PC-3 (cell line): ENCODE data around the gene NOL4L. TPM values are rescaled to one million over a fixed set of nuclear protein-coding genes. Genes with fewer than 3 reads are reported as not detected.

ENCODE experiments used
- ATAC-seq: fragments of 200-7000 bp; cut with Tn5 transposase; 2 replicates; pipeline ENCODE4 v1.9.1; 2020; ENCODE audit warnings: mild to moderate bottlenecking, moderate library complexity
- BruUV-seq: library from RNA; stranded (reverse); fragments of 400-500 nt; replicated peaks from 2 replicates; lab custom pipeline; 2021; lab: Mats Ljungman, UMichigan
- CTCF ChIA-PET: fragments of 300-600 bp; sonication (Branson Sonifier 250); formaldehyde crosslinking; loops from one replicate; lab custom pipeline; 2022; ENCODE audit warnings: antibody characterized with exemption; lab: Charles Lee
- POLR2A ChIA-PET: fragments of 300-600 bp; sonication (Branson Sonifier 250); formaldehyde crosslinking; loops from one replicate; lab custom pipeline; 2022; ENCODE audit warnings: antibody characterized with exemption; ENCODE audit not compliant: unreplicated experiment; lab: Charles Lee
- DNase-seq: peaks from one replicate; pipeline ENCODE4 v3.0.0-alpha.2; 2015
- H2AFZ ChIP-seq: fragments of 300-600 bp; sonication (generic); 2 replicates; pipeline ENCODE4 v1.6.0; 2016; ENCODE audit warnings: antibody characterized with exemption, low read length
- H3F3A ChIP-seq: fragments of 300-600 bp; sonication (generic); one replicate; pipeline ENCODE4 v1.6.0; 2017; ENCODE audit warnings: antibody characterized with exemption, low read length, control low read depth, mild to moderate bottlenecking; ENCODE audit not compliant: unreplicated experiment
- H3K27ac ChIP-seq: fragments of 300-600 bp; sonication (generic); 2 replicates; pipeline ENCODE4 v1.5.1; 2016; ENCODE audit warnings: mild to moderate bottlenecking, low read length
- H3K27me3 ChIP-seq: fragments of 300-600 bp; sonication (generic); 2 replicates; pipeline ENCODE4 v1.6.1; 2016; ENCODE audit warnings: low read length, mixed read lengths
- H3K36me3 ChIP-seq: fragments of 300-600 bp; sonication (generic); 2 replicates; pipeline ENCODE4 v1.6.1; 2016; ENCODE audit warnings: low read depth, mixed run types, low read length, mixed read lengths
- H3K4me1 ChIP-seq: fragments of 300-600 bp; sonication (generic); 2 replicates; pipeline ENCODE4 v1.5.1; 2016; ENCODE audit warnings: low read length; ENCODE audit not compliant: insufficient read depth
- H3K4me2 ChIP-seq: fragments of 300-600 bp; sonication (generic); 2 replicates; pipeline ENCODE4 v1.6.0; 2016; ENCODE audit warnings: low read length
- H3K4me3 ChIP-seq: fragments of 300-600 bp; sonication (generic); 2 replicates; pipeline ENCODE4 v1.5.1; 2016; ENCODE audit warnings: mild to moderate bottlenecking, low read length, mixed read lengths
- H3K79me2 ChIP-seq: fragments of 300-600 bp; sonication (generic); 2 replicates; pipeline ENCODE4 v1.6.1; 2017; ENCODE audit warnings: low read length, mixed read lengths
- H3K9ac ChIP-seq: fragments of 300-600 bp; sonication (generic); 2 replicates; pipeline ENCODE4 v1.6.0; 2016; ENCODE audit warnings: mild to moderate bottlenecking, low read length
- H3K9me2 ChIP-seq: fragments of 300-600 bp; sonication (generic); replicated peaks from 2 replicates; pipeline ENCODE4 v1.6.1; 2016; ENCODE audit warnings: mixed run types, low read length, mixed read lengths
- H3K9me3 ChIP-seq: fragments of 300-600 bp; sonication (generic); 2 replicates; pipeline ENCODE4 v1.6.1; 2016; ENCODE audit warnings: low read length, mixed read lengths
- H4K20me1 ChIP-seq: fragments of 300-600 bp; sonication (generic); 2 replicates; pipeline ENCODE4 v1.6.1; 2016; ENCODE audit warnings: low read length, mixed read lengths
- EZH2 ChIP-seq: fragments of 300-600 bp; sonication (generic); IDR thresholded peaks from one replicate; pipeline ENCODE4 v1.6.1; 2017; ENCODE audit warnings: antibody characterized with exemption, mild to moderate bottlenecking, low read length; ENCODE audit not compliant: unreplicated experiment
- EZH2phosphoT487 ChIP-seq: fragments of 300-600 bp; sonication (generic); IDR thresholded peaks from 2 replicates; pipeline ENCODE4 v1.6.1; 2018; ENCODE audit warnings: mild to moderate bottlenecking, antibody characterized with exemption, low read length, borderline replicate concordance
- intact Hi-C: fragments of 100-400 bp; cut with micrococcal nuclease; formaldehyde crosslinking; loops from 2 replicates; pipeline ENCODE4 v1.9.0; 2023
- total RNA-seq: library from RNA; depleted of rRNA; stranded (reverse); fragments of >200 nt; gene quantifications from 2 replicates; pipeline ENCODE4 v1.2.3, GENCODE V29; 2014
- TF ChIP-seq, protein P1 (sequence below): fragments of 300-600 bp; sonication (generic); conservative IDR thresholded peaks from 2 replicates; pipeline ENCODE4 v1.5.1; 2017; ENCODE audit warnings: antibody characterized with exemption, low read depth, mild to moderate bottlenecking, low read length

NOL4L gene
- total RNA-seq, 1 experiment from 2014 or later = 7.3 TPM

DNA sequence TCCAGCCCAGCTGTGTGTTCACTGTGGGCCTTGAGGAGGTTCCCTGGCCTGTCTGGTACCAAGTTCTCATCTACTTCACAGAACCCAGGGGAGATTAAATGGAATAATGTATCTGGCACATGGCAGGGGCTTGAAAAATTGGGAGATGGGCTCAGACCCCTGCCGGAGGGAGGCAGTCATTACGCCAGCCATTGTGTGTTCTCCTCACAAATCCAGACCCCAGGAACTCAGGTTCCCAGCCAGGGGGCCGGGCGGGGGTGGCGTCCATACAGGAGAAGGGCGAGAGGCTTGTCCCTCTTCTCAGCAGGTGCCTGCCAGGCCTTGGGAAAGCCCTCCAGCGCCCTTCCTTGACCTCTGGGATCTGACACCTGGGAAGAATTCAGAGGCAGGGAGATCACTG is 8.1 kb downstream of the NOL4L start:
- Histone ChIP-seq H3F3A (no peaks in the 10 kb centered on the region), H3K9me2 (no peaks in the 10 kb centered on the region), H3K9me3 (no peaks in the 10 kb centered on the region), H3K4me3 (no peak overlapping the region), H3K27ac (no peak overlapping the region), H2AFZ (no peak overlapping the region), H3K9ac (no peak overlapping the region), H3K79me2 (no peaks in the 10 kb centered on the region), H3K4me2 (no peak overlapping the region), H3K36me3 (no peaks in the 10 kb centered on the region), H3K4me1 (no peaks in the 10 kb centered on the region), H4K20me1 (no peaks in the 10 kb centered on the region), H3K27me3 (no peaks in the 10 kb centered on the region)
- ATAC-seq (no peak), DNase-seq (no peak)
- ChIA-PET POLR2A (no interaction called here), CTCF (no interaction called here)
- intact Hi-C loops = no loop called here
- BruUV-seq = no TSS peak
- TF ChIP-seq, protein P1, sequence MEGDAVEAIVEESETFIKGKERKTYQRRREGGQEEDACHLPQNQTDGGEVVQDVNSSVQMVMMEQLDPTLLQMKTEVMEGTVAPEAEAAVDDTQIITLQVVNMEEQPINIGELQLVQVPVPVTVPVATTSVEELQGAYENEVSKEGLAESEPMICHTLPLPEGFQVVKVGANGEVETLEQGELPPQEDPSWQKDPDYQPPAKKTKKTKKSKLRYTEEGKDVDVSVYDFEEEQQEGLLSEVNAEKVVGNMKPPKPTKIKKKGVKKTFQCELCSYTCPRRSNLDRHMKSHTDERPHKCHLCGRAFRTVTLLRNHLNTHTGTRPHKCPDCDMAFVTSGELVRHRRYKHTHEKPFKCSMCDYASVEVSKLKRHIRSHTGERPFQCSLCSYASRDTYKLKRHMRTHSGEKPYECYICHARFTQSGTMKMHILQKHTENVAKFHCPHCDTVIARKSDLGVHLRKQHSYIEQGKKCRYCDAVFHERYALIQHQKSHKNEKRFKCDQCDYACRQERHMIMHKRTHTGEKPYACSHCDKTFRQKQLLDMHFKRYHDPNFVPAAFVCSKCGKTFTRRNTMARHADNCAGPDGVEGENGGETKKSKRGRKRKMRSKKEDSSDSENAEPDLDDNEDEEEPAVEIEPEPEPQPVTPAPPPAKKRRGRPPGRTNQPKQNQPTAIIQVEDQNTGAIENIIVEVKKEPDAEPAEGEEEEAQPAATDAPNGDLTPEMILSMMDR = no peak; the same call in 1 of the 2 replicates
- no peak for TF ChIP-seq EZH2

DNA sequence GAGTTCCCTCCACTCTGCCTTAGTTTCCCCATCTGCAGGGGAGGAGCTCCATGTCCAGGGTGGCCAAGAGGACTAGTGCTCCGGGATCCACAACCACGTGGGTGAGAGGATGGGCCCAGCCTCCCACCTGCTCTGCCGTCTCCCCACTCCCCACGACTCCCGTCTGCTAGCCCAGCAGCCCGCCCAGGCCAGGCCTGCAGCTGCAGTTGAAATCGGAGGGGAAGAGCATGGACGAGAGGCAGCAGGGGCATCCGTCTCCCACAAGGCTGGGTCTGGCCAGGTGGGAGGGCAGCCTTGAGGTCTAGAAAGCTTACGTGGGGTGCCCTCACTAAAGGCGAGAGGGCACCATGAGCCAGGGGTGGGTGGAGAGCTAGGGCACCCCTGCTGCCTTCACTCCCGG is 8.6 kb downstream of the NOL4L start:
- no peaks in the 10 kb centered on the region for H3K36me3 ChIP-seq
- H3K4me1 ChIP-seq = no peaks in the 10 kb centered on the region
- POLR2A ChIA-PET = no interaction called here
- H4K20me1 ChIP-seq = no peaks in the 10 kb centered on the region
- H2AFZ ChIP-seq = no peak overlapping the region
- no peak overlapping the region for H3K9ac ChIP-seq
- no peak overlapping the region for H3K4me2 ChIP-seq
- no peak for DNase-seq
- no peak overlapping the region for H3K27ac ChIP-seq
- CTCF ChIA-PET = no interaction called here
- TF ChIP-seq, protein P1 = no peak
- TF ChIP-seq EZH2 (no peak), EZH2phosphoT487 (no peak)
- no peaks in the 10 kb centered on the region for H3F3A ChIP-seq
- H3K4me3 ChIP-seq = no peak overlapping the region
- H3K79me2 ChIP-seq = no peaks in the 10 kb centered on the region
- ATAC-seq = no peak
- intact Hi-C loops = no loop called here
- H3K27me3 ChIP-seq = no peaks in the 10 kb centered on the region
- BruUV-seq = no TSS peak
- H3K9me3 ChIP-seq = no peaks in the 10 kb centered on the region
- no peaks in the 10 kb centered on the region for H3K9me2 ChIP-seq

DNA sequence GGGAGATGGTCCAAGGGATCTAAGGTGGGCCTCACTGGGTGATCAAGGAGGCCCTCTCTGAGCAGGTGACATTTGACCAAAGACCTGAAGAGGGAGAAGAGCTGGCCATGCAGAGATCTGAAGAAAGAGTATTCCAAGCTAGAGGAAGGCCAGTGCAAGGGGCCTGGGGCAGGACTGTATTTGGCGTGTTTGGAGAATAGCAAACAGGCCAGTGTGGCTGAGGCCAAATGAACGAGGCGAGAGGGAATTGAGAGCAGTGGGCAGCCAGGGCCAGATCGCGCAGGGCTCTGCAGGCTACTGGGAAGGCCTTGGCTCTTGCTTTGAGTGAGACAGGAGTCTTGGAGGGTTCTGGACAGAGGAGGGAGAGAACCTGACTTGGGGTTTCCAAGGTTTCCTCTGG is 9.3 kb downstream of the NOL4L start:
- Histone ChIP-seq H3K4me3 (no peak overlapping the region), H3F3A (no peaks in the 10 kb centered on the region), H3K9ac (no peak overlapping the region), H2AFZ (no peak overlapping the region), H3K79me2 (no peaks in the 10 kb centered on the region), H4K20me1 (no peaks in the 10 kb centered on the region), H3K27ac (no peak overlapping the region), H3K9me2 (no peaks in the 10 kb centered on the region), H3K36me3 (no peaks in the 10 kb centered on the region), H3K4me1 (no peaks in the 10 kb centered on the region), H3K27me3 (no peaks in the 10 kb centered on the region), H3K4me2 (no peak overlapping the region), H3K9me3 (no peaks in the 10 kb centered on the region)
- TF ChIP-seq EZH2 (no peak), EZH2phosphoT487 (no peak)
- TF ChIP-seq, protein P1 = no peak
- ATAC-seq (no peak), DNase-seq (no peak)
- CTCF ChIA-PET = no interaction called here
- intact Hi-C loops = no loop called here
- no TSS peak for BruUV-seq
- POLR2A ChIA-PET = no interaction called here
